HG03342 (cell line): ENCODE measurements around the gene DUS3L.
"Not testable (repeated sequence)": the region's sequence is repeated elsewhere in the genome, so short reads cannot be mapped to it uniquely, and the experiment has no call there.

Experiments used
- ATAC-seq: cut with Tn5 transposase; IDR thresholded peaks from one replicate; pipeline ENCODE4 v1.9.1; 2021; ENCODE audit warnings: mild to moderate bottlenecking, moderate library complexity; ENCODE audit not compliant: unreplicated experiment

The DUS3L gene

DNA sequence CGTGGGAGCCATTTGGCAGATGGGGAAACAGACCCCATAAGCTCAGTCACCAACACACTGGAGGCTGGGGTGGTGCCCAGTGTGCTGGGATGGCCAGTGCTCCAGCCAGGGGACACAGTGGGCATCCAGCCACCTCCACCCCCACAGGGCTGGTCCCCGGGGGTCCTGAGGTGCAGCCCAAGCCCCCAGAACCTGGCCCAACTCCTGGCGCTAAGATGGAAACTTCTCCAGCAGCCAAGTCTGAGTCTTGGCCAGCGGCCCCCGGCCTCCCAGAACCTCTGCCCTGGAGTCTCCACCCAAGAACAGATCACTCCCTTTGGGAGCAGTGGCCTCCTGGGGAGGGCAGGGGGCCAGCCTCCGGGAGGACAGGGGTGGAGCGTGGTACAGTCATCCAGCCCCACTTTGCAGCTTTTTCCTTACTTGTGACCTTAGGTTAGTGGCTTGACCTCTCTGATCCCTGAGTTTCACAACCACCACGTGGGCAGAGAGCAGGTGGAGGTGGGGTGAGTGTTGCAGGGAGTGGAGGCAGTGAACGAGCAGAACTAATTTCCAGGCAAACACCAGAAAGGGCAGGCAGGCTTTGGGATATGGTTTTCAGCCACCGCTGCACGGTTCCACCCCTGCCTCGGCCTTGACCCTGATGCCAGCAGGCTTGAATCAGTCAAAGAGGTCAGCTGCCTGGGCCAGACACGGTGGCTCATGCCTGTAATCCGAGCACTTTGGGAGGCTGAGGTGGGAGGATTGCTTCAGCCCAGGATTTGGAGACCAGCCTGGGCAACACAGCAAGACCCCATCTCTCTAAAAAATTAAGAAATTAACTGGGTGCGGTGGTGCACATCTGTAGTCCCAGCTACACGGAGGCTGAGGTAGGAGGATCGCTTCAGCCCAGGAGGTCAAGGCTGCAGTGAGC, 9.7 kb upstream of the DUS3L start:
- no peak for ATAC-seq

DNA sequence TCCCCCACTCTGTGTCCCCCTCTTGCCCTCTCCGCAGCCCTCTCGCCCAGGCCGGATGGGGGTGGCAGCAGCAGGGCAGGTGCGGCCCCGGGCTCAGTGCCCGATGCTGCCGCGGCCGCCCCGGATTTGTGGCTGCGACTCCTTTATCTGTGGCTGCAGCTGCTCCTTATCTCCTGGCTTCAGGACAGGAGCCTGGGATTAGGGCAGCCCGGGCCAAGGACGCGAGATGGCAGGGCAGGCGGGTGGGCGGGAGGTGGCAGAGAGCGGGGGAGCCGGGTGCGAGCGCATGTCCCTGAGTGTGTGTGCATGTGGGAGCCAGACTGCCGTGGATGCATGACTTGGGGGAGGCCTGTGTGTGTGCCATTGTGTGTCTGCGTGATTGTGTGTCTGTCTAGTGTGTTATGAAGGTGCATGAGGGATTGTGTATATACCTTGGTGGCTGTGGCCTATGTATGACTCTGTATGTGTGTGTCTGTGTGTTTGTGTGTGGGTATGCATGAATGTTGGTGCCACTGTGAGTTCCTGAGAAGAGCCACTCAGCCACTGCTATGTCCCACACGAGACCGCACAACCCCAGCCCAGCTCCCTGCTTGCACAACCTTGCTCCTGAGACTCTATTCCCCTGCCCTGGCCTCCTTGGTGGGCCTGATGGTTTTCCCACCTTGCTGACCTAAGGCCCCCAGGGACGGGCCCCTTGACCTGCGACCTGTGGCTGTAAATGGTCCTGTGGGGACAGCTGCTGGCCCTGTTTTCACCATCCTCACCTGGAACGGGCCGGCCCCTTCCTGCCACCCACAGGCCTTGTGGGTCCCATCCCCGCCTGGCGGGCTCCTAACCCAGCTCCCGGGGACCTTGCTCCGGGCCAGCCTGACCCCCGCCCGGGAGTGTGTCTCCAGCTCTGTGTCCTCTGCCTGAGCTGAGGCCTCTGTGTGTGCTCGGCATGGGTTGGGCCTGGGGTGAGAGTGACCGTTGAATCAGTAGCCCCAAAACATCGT, 8.6 kb upstream of the DUS3L start:
- ATAC-seq = no peak

DNA sequence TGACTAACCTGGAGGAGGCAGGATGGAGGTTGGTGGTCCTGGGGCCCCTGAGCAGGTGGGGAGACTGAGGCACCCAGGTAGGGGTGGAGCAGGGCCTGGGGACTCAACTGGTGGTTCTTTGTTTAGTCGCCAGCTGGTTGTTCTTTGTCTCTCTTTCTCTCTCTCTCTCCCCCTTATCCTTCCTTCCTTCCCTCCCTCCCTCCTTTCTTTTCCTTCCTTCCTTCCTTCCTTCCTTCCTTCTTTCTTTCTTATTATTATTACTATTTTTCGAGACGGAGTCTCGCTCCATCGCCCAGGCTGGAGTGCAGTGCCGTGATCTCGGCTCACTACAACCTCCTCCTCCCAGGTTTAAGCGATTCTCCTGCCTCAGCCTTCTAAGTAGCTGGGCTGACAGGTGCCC, 7.3 kb upstream of the DUS3L start:
- ATAC-seq = no peak

DNA sequence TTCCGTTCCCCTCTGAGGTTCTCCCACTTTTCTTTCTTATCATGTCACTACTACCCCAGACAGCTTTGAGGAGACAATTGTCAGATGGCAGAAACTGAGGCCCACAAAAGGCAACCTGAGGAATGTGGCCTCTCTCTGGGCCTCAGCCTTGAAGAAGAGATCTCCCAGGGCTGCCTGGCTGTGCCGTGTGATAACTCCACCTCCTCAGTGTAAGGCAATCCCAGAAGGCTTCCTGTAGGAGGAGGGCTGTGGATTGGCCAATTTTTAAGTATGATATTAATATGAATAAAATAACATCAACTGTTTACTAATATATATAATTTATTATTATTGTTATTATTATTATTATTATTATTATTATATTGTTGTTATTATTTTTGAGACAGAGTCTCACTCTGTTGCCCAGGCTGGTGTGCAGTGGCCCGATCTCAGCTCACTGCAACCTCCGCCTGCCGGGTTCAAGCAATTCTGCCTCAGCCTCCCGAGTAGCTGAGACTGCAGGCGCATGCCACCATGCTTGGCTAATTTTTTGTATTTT, 4.5 kb upstream of the DUS3L start:
- ATAC-seq = no peak

GRCh38 chr19:5793188-5793587, 2.2 kb upstream of the DUS3L start:
- ATAC-seq = no peak

- ATAC-seq = no peak
These were observed 1.3 kb upstream of the DUS3L start for GRCh38 chr19:5792224-5792623.

DNA sequence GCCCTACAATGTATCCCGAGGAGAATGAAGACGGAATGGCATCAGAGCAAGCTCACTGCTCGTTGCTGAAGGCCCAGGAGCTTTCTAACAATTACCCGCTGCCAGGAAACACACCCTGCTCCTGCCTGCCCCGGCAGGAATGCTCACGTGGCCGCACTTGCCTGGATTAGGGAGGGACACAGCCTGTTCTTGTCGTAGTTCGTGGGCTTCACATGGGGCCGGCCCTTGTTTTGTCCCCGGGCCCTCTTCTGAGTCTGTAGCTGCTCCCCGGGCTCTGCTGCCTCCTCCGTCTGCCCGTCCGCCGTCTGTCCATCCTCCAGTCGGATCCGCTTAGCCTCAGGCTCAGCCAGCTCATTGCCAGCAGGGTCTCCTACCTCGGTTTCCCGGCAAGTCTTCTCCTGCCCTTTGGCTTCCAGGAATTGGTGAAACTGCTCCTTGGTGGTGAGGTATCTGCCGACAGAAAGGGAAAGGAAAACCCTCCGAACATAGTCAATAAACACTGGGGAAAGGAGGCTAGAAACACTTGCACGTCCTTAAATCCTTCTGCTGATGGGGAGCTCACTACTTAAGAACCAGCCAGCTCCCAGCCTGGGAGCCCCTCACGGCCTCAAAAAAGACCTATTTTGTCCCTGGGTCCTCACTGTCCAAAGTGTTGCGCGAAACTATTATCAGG, 941 bp downstream of the DUS3L start:
- no peak for ATAC-seq

GRCh38 chr19:5789351-5789761, 1.6 kb downstream of the DUS3L start:
- no peak for ATAC-seq

DNA sequence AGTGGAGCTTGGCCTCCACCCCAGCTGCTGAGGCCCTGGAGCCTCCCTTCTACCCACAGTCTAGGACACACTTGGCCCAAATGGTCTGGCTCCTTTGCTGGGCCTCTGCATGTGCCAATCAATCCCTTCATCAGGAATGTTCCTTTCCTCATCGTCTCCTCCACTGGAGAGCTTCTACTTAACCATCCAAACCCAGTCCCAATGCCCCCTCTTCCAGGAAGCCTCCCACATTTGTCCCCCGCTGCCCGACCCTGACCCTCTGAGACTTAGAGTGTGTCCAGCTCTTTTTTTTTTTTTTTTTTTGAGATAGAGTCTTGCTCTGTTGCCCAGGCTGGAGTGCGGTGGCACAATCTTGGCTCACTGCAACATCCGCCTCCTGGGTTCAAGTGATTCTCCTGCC, 2.5 kb downstream of the DUS3L start:
- no peak for ATAC-seq

GRCh38 chr19:5787409-5788182, 3.4 kb downstream of the DUS3L start:
- ATAC-seq = no peak

DNA sequence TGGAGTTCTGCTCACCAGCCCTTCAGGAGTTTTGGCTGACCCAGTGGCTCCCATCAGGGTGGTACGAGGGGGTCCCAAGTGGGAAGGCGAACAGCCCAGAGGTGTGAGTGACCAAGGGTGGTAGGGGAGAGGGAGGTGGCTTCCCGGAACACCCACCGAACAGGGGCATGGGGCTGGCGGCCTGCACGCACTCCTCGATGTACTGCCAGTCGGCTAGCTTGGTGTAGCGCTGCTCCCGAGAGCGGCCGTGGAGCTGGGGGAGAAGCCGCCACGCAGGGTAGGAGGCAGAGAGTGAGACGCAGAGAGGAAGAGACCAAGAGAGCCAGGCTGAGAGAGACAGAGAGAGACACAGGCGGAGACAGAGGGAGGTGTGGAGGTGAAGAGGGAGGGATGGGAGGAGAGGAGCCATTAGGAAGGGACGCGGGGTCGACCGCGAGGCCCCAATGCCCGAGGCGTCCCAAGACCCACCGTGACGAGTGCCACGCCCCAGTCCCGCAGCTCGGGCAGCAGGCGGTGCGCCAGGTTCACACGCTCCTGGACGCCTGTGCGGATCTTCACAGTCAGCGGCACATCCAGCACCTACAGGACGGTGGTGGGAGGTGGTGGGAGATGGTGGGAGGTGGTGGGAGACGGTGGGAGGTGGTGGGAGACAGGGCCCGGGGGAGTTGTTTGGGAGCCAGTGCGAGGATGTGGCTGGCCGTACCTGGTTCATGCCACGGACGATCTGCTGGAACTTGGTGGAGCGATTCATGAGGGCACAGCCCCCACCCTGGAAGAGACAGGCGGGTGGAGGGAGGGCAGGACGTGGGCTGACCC, 4.2 kb downstream of the DUS3L start:
- no peak for ATAC-seq

GRCh38 chr19:5785423-5785822, 5.5 kb downstream of the DUS3L start:
- ATAC-seq = no peak

DNA sequence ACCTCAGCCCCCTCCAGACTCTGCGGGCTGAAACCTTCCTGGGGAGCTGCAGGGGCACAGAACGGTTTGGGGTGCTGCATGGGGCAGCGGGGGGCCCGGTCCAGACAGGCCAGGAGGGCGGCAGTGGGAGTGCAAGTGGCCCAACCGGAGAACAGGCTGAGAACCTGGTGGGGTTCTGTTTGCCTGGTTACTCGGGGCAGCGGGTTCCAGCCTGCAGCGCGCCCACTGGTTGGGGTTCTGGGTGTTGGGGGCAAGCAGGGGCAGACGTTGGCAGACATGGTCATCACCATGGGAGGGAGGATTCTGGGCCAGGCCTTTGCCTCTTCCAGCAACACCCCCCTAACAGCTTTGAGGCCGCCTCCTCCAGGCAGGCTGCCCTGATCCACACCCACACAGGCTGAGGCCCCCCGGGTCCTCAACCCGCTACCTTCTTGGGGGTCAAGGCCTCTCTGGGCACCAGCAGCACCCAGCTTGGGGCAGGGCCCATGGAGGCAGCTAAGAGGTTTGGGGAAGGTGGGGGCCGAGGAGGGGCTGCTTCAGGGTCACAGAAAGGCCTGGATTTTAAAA, 6.3 kb downstream of the DUS3L start, which contains the start of gene PRR22:
Gene PRR22 (minus strand): TSS at position 166 of the 567 bp plus-strand sequence. CDS start 86 bp downstream, at position 80.
- ATAC-seq = no peak

GRCh38 chr19:5782945-5783919, 7.7 kb downstream of the DUS3L start:
- no peak for ATAC-seq

GRCh38 chr19:5782322-5782721, 8.6 kb downstream of the DUS3L start:
- no peak for ATAC-seq

DNA sequence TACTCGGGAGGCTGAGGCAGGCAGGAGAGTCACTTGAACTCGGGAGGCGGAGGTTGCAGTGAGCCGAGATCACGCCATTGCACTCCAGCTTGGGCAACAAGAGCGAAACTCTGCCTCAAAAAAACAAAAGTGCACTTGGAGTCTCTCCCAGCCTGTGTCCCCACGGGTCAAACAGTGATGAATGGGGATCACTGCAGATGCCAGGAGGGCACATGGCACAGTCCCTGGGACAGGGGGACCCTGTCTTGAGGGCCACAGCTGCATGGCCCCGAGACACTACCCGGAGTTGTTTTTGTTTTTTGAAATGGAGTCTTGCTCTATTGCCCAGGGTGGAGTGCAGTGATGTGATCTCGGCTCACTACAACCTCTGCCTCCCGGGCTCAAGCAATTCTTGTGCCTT, 10.0 kb downstream of the DUS3L start:
- not testable (repeated sequence) for ATAC-seq

- ATAC-seq = no peak
These were observed 12.6 kb downstream of the DUS3L start for GRCh38 chr19:5778402-5778801.
